Activated naive CD8-positive, alpha-beta T cell treated with anti-CD3 and anti-CD28 coated beads for 36 hours (primary cell): ENCODE measurements around the gene DKKL1. TPM values are rescaled to one million over a fixed set of nuclear protein-coding genes. Genes with fewer than 3 reads are reported as not detected.
"Not testable (repeated sequence)": the region's sequence is repeated elsewhere in the genome, so short reads cannot be mapped to it uniquely, and the experiment has no call there.

ENCODE experiments used
- DNase-seq: peaks from one replicate; pipeline ENCODE4 v3.0.0; 2021
- H3K27ac Mint-ChIP-seq: one replicate; pipeline ENCODE4 v1.8.0; 2022; ENCODE audit warnings: mild to moderate bottlenecking, moderate library complexity, mixed read lengths
- H3K27me3 Mint-ChIP-seq: one replicate; pipeline ENCODE4 v1.8.0; 2022; ENCODE audit warnings: mild to moderate bottlenecking, mixed read lengths
- H3K36me3 Mint-ChIP-seq: one replicate; pipeline ENCODE4 v1.8.0; 2021; ENCODE audit warnings: mild to moderate bottlenecking, mixed read lengths
- H3K4me1 Mint-ChIP-seq: one replicate; pipeline ENCODE4 v1.8.0; 2021; ENCODE audit warnings: mixed read lengths
- H3K4me3 Mint-ChIP-seq: one replicate; pipeline ENCODE4 v1.8.0; 2022; ENCODE audit warnings: mild to moderate bottlenecking, moderate library complexity, mixed read lengths
- H3K9me3 Mint-ChIP-seq: one replicate; pipeline ENCODE4 v1.8.0; 2022; ENCODE audit warnings: mixed read lengths
- total RNA-seq, 2 experiments: library from RNA; stranded (reverse); gene quantifications; one replicate each; pipeline ENCODE4 v1.2.3, GENCODE V29; 2021

DKKL1 gene
- total RNA-seq, 2 experiments from 2014 or later, result not detected

DNA sequence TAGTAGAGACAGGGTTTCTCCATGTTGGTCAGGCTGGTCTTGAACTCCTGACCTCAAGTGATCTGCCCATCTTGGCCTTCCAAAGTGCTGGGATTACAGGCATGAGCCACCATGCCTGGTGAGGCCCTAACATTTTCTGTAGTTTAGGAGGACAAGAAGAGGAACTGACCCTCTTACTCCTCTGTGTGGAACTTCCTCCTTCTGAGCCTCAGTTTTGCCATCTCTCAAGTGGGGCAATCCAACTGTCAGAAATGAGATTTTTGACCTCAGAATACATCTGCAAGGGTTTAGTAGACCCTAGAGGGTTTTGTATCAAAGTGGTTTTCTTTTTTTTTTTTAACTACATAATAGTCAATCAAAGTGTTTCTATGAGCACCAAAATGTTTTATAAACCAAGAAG is 2.4 kb downstream of the DKKL1 start:
- no peak overlapping the region for H3K4me3 Mint-ChIP-seq
- H3K36me3 Mint-ChIP-seq, result peaks cover 3% of the 10 kb centered on the region
- DNase-seq, result no peak
- H3K4me1 Mint-ChIP-seq, result peaks cover 5% of the 10 kb centered on the region
- peaks cover 7% of the 10 kb centered on the region for H3K27me3 Mint-ChIP-seq
- H3K27ac Mint-ChIP-seq, result no peak overlapping the region
- H3K9me3 Mint-ChIP-seq, result no peaks in the 10 kb centered on the region

DNA sequence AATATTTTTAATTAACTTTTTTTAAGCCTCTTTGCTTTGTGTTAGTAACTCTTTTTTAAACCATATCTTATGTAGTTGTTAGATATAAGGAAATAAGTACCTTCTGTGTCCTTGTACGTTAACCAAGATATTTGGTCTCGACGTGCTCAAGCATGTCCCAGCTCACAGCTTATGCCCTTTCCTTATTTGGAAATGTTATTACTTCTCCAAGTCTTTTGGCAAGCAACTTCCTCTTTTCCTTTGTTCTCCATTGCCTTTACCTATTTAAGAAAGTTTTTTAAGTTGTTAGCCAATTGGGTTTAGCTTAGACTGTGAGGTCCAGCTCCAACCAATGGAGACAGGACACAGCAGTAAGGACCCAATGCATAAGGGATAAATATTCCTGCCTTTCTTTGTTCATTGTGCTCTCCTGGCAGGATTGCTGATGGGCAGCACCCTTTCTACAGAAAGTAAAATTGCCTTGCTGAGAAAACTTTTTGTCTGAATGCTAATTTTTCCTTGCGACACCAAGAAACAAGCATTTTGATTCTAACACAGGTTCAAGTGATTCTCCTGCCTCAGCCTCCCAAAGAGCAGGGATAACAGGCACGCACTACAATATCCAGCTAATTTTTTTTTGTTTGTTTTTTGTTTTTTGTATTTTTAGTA is 5.2 kb downstream of the DKKL1 start:
- no peak for DNase-seq
- no peak overlapping the region for H3K27ac Mint-ChIP-seq
- no peak overlapping the region for H3K4me3 Mint-ChIP-seq
- peaks cover 7% of the 10 kb centered on the region for H3K27me3 Mint-ChIP-seq
- H3K36me3 Mint-ChIP-seq, result peaks cover 3% of the 10 kb centered on the region
- peaks cover 2% of the 10 kb centered on the region for H3K4me1 Mint-ChIP-seq
- H3K9me3 Mint-ChIP-seq, result no peaks in the 10 kb centered on the region

DNA sequence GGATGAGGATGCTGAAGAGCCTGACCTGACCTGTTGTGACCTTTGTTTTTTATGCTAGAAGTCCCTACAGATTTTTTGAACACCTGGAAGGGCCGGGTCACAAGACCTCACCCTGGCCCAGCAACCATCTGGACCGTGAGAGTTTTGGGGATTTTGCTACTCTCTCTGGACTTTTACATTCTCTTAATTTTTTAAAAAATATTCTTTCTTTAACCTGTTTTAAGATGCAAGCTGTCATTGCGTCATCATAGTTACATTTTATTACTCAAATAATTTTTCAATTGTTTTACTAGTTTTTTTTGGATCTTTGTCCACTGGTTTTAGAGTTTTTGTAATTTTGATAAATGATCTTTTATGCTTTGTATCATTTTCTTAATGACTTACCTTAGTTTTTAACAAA is 7.5 kb downstream of the DKKL1 start:
- H3K27ac Mint-ChIP-seq, result no peak overlapping the region
- H3K27me3 Mint-ChIP-seq, result peaks cover 8% of the 10 kb centered on the region
- H3K4me3 Mint-ChIP-seq, result no peak overlapping the region
- DNase-seq, result no peak
- H3K36me3 Mint-ChIP-seq, result peaks cover 3% of the 10 kb centered on the region
- no peaks in the 10 kb centered on the region for H3K9me3 Mint-ChIP-seq
- H3K4me1 Mint-ChIP-seq, result no peaks in the 10 kb centered on the region

DNA sequence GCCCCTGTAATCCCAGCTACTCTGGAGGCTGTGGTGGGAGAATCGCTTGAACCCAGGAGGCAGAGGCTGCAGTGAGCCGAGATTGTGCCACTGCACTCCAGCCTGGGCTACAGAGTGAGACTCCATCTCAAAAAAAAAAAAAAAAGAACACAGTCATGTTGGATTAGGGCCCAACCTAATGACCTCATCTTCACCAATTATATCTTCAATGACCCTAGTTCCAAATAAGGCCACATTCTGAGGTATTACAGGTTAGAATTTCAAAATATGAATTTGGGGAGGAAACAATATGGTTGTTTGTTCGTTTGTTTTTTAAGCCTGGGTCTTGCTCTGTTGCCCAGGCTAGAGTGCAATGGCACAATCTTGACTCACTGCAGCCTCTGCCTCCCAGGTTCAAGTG is 9.5 kb downstream of the DKKL1 start:
- H3K4me1 Mint-ChIP-seq, H3K4me3 Mint-ChIP-seq, H3K9me3 Mint-ChIP-seq, H3K27me3 Mint-ChIP-seq, DNase-seq, H3K27ac Mint-ChIP-seq, H3K36me3 Mint-ChIP-seq: not testable (repeated sequence)

DNA sequence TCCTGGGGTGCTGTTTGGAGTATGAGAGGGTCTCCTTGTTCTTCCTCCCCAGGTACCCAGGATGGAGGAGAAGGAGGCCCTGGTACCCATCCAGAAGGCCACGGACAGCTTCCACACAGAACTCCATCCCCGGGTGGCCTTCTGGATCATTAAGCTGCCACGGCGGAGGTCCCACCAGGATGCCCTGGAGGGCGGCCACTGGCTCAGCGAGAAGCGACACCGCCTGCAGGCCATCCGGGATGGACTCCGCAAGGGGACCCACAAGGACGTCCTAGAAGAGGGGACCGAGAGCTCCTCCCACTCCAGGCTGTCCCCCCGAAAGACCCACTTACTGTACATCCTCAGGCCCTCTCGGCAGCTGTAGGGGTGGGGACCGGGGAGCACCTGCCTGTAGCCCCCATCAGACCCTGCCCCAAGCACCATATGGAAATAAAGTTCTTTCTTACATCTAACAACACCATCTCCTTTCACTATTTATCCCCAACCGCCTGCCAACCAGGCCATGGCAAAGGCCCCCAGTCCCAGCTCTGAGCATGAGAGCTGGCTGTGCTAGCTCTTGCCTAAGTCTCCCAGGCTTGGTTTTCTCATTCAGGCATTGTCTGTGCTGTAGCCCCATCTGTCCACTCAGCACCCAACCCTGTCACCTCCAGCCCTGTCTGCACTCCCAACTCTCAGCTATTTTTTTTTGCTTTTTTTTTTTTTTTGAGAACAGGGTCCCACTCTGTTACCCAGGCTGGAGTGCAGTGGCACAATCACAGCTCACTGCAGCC is 11.2 kb downstream of the DKKL1 start:
- H3K27ac Mint-ChIP-seq, result no peak overlapping the region
- no peaks in the 10 kb centered on the region for H3K9me3 Mint-ChIP-seq
- no peaks in the 10 kb centered on the region for H3K36me3 Mint-ChIP-seq
- H3K4me3 Mint-ChIP-seq, result no peak overlapping the region
- H3K4me1 Mint-ChIP-seq, result no peaks in the 10 kb centered on the region
- no peak for DNase-seq
- H3K27me3 Mint-ChIP-seq, result peaks cover 4% of the 10 kb centered on the region

DNA sequence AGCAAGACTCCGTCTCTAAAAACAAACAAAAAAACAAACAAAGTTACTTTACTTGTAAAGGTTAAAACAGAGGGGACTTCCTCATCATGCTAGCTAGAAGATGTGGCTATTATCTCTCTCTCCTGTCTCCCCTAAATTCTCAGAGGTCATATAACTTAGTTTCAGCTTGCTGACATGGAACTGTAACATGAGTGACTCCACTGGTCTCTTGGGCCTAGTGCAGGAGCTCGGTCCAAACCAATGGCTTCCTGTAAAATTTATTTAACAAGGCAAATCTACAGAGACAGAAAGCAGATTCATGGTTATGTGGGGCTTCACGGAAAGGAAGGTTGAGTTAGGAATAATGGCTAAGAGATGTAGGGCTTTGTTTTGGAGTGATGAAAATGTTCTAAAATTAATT is 14.8 kb downstream of the DKKL1 start:
- DNase-seq, result no peak
- Mint-ChIP-seq H3K27ac (no peak overlapping the region), H3K4me3 (no peak overlapping the region), H3K4me1 (no peaks in the 10 kb centered on the region), H3K9me3 (peaks cover 6% of the 10 kb centered on the region), H3K36me3 (peaks cover 5% of the 10 kb centered on the region), H3K27me3 (peaks cover 4% of the 10 kb centered on the region)

DNA sequence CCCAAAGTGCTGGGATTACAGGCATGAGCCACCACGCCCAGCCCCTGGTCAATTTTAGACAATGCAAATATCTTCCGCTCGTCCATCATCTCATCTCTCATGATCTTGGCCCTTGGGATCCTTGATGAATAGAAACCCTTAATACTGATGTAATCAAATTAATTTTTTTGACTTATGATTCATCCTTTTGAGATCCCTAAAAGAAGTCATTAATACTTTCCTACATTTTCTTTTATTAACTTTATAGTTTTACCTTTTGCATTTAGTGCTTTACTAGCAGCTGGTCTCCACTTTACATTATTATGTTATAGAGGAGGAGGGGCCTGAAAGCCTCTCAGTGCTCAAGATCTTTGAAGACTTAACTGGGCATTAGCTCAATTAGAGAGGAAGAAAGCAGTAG is 16.7 kb downstream of the DKKL1 start:
- Mint-ChIP-seq H3K27me3 (peaks cover 4% of the 10 kb centered on the region), H3K4me1 (no peaks in the 10 kb centered on the region), H3K27ac (no peak overlapping the region), H3K9me3 (peaks cover 6% of the 10 kb centered on the region), H3K4me3 (no peak overlapping the region), H3K36me3 (peaks cover 5% of the 10 kb centered on the region)
- DNase-seq, result no peak

DNA sequence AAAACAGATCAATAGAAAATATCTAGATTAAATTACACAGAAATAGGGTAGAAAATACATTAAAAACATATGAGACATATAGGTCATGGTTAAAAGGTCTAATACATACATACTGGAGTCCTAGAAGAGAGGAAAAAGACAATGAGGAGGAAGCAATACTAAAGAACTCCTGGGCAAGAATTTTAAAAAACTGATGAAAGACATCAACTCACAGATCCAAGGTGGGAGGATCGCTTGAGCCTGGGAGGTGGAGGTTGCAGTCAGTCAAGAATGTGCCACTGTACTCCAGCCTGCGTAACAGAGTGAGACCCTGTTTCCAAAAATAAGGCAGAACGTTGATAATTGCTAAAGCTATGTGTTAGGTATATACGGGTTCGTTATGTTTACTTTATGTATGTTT is 19.0 kb downstream of the DKKL1 start:
- Mint-ChIP-seq H3K27ac (no peak overlapping the region), H3K9me3 (peaks cover 6% of the 10 kb centered on the region), H3K27me3 (no peaks in the 10 kb centered on the region), H3K36me3 (peaks cover 5% of the 10 kb centered on the region), H3K4me1 (no peaks in the 10 kb centered on the region), H3K4me3 (no peak overlapping the region)
- DNase-seq, result no peak

DNA sequence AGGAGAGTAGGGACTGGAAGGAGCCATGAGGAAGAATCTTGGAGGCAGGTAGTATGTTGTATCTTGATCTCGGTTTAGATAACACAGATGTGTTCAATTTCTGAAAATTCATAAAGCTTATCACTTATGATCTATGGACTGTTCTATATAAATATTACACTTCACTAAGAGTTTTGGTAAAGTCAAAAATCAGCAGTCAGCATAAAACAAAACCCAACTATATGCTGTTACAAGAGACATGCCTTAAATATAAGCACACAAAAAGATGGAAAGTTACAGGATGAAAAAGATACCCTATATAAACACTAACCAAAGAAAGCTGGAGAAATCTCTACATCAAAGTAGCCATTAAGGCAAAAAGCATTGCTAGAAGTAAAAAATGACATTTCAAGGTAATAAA is 19.9 kb downstream of the DKKL1 start:
- Mint-ChIP-seq H3K4me1 (peaks cover 3% of the 10 kb centered on the region), H3K9me3 (peaks cover 6% of the 10 kb centered on the region), H3K27ac (no peak overlapping the region), H3K36me3 (peaks cover 5% of the 10 kb centered on the region), H3K4me3 (no peak overlapping the region), H3K27me3 (peaks cover 3% of the 10 kb centered on the region)
- DNase-seq, result no peak

DNA sequence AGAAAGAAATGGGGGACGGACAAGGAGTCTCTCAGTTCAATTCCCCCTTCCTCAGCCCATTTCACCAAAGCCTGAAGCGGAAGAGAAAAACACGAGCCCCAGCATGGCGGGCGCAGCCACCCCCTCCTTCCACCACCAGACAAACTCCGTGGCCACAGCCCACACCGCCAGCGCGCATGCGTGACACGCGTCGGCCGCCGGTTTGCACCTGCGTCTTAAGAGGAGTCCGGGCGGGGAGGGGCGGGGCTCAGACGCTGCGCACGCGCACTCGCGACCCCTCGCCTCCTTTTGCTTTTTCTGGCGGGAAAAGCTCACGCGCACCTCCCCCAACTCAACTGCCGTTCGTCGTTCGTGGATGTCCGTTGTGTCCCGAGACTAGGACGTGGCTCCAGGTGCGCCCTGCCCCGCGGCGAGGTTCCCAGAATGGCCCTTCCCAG is 24.3 kb downstream of the DKKL1 start, which contains the start of gene KASH5:
Gene KASH5, plus strand, starts transcription at position 314 of the 437 bp plus-strand sequence. CDS start 2,635 bp downstream, outside the sequence.
- H3K9me3 Mint-ChIP-seq, result no peaks in the 10 kb centered on the region
- peak within 1 kb of the TSS; percentile 78 for H3K27ac Mint-ChIP-seq
- H3K36me3 Mint-ChIP-seq, result no peaks in the 10 kb centered on the region
- H3K4me3 Mint-ChIP-seq, result peak within 1 kb of the TSS; percentile 47
- H3K27me3 Mint-ChIP-seq, result peaks cover 7% of the 10 kb centered on the region
- peaks cover 16% of the 10 kb centered on the region for H3K4me1 Mint-ChIP-seq
- DNase-seq, result peak; percentile 86

DNA sequence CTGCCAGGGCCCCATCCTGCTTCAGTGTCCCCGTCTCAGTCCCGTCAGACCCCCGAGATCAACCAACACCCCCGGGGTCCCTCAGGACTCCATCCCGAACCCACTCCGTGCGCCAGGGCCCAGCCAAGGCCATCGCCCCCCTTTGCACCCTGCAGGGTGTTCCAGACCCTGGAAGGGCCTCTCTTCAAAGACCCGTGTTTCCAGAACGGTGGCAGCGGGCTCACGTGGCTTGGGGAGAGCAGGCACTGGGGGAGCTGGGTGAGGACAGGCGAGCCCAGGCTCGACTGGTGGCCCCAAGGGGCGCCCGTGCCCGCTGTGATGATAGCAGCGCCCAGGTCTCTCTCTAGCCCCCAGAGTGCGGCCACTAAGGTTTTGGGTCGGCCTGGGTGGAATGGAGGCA is 25.7 kb downstream of the DKKL1 start:
- Mint-ChIP-seq H3K36me3 (no peaks in the 10 kb centered on the region), H3K4me3 (no peak overlapping the region)

DNA sequence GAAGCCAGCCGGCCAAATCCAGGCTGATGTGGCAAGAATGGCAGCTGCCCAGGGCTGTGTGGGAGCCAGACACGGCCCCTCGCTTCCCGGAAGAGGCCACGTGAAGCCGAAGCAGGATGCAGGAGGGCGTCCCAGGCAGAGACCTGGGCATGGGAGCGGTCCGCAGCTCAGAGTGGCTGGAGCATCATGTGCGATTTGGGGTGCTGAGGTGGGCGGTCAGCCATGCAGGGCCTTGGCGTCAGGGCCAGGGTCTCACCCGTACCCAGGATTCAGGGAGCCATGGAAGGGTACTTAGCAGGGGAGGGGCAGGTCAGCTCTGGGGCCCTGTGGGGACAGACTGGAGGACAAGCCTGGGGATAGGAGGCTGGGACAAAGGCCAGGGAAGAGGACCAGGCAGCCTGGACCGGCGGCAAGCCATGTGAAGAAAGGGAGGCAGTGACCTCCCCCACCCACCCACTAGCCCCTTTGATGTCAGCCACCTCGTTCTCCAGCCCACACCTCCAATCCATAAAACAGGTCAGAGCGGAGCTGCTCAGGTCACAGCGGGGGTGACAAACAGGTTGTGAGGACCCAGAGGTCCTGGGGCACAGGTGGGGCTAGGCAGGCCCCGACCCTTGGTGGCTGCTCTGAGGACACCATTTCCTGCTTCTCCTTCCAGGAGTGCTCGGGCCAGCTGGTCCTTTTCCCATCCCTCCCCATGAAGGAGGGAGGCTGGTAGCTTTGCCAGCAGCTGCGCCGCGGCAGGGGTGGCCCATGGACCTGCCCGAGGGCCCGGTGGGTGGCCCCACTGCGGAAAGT is 26.7 kb downstream of the DKKL1 start:
- H3K4me1 Mint-ChIP-seq, result peaks cover 16% of the 10 kb centered on the region
- peaks cover 7% of the 10 kb centered on the region for H3K27me3 Mint-ChIP-seq
- H3K27ac Mint-ChIP-seq, result no peak overlapping the region
- no peaks in the 10 kb centered on the region for H3K36me3 Mint-ChIP-seq
- no peaks in the 10 kb centered on the region for H3K9me3 Mint-ChIP-seq
- no peak overlapping the region for H3K4me3 Mint-ChIP-seq
- no peak for DNase-seq

More for the DNA sequence above, 25.7 kb downstream of the DKKL1 start:
- DNase-seq, result no peak
- Mint-ChIP-seq H3K9me3 (no peaks in the 10 kb centered on the region), H3K4me1 (peaks cover 16% of the 10 kb centered on the region), H3K27ac (no peak overlapping the region), H3K27me3 (peaks cover 7% of the 10 kb centered on the region)

DNA sequence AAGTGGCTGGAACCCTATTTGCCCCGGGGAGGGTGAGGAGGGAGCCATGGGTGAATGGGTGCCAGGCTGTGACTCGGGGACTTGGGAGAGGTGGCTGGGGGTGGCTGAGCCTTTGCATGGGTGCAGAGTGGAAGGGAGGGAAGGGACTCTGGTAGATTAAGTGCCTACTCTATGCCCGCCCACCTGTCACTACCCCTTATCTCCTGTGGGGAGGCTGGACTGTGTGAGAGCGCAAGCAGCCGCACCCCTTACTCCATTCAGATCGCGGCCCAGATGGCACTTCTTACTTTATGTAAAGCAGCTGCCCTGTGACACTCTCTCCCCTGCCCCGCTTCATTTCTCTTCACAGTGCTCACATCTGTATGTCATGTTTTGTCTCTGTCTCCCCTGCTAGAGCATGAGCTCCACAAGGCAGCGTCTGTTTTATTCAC is 27.3 kb downstream of the DKKL1 start:
- no peak overlapping the region for H3K4me3 Mint-ChIP-seq
- no peak overlapping the region for H3K27ac Mint-ChIP-seq
- peaks cover 7% of the 10 kb centered on the region for H3K27me3 Mint-ChIP-seq
- DNase-seq, result no peak
- no peaks in the 10 kb centered on the region for H3K9me3 Mint-ChIP-seq
- H3K36me3 Mint-ChIP-seq, result no peaks in the 10 kb centered on the region
- peaks cover 16% of the 10 kb centered on the region for H3K4me1 Mint-ChIP-seq

DNA sequence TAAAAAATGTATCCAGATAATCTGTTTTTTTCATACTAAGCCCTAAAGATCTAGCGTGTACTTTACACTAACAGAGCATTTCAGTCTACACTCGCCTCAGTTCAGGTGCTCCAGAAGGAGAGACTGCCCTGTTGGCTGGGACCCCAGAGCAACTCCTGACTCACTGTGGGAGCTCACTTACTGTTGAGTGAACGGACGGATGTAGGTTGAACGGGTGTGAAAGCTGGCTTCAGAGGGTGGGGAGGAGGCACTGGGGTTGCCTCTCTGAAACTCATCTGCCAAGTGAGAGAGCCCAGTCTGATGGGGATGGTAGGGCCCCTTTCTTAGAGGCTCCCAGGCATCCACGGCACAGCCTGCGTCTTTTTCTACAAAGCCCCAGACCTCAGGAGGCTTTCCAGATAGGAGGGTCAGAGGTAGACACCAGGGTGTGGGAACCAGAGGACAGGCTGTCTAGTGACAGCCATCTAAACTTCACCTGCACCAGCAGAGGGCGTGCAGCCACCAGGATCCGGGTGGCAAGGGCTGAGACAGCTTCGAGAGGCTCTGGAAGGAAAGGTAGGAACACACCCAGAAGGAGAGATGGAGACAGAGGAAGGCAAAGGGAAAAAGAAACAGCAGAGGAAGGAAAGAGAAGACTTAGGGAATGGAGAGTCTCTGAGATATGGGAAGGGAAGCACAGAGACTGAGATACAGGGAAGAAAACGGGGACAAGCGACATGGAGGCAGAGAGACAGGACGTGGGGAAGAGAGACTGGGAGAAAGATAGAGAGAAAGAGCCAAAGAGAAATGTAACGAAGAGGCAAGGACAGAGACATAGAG is 28.1 kb downstream of the DKKL1 start:
- no peak overlapping the region for H3K4me3 Mint-ChIP-seq
- H3K27me3 Mint-ChIP-seq, result peaks cover 7% of the 10 kb centered on the region
- peak; percentile 78 for DNase-seq
- peaks cover 16% of the 10 kb centered on the region for H3K4me1 Mint-ChIP-seq
- no peaks in the 10 kb centered on the region for H3K36me3 Mint-ChIP-seq
- no peaks in the 10 kb centered on the region for H3K9me3 Mint-ChIP-seq
- peak overlapping the region; percentile 20 for H3K27ac Mint-ChIP-seq
